ENCODE data around the gene CNTROB.
A peak's percentile ranks its signal among the peaks of the same experiment; 100 is the strongest.

The CNTROB gene

DNA sequence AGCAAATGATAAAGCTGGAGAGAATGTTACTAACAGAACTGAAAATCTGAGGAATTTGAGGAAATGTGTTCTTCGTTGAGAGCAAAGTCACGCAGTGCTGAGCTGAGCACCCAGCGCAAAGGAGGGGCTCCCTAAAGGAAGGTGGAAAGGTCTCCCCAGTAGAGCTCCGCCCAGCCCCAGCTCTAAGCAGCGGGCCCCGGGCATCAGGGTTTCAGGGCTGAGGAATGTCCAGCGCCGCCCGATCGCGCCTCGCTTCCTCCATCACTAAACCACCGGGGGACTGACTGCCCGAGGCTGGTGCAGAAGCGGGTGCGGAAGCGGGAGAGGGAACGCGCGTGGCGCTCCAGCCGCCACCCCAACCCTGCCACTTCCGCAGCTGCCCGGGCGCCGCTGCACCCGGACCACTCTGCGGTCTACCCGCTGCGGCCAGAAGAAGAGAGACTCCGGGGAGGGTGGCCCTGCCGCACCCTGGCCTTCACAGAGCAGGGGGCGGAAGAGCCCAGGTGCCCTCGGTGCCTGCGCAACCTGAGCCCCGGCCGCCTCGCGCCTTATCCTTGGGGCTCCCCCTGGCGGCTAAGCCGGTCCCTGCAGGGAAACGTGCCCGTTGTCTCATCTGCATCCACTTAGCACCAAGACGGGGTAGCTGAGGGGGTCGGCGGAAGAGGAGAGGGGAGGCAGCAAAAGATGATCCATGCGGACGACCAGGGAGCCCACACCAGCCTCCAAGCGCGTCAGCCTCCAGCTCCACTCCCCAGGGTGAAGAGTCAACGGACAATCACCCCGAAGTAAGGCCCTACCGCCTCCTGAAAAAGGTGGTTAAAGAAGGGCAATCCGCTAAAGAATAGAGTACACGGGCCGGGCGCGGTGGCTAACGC lies 58.0 kb downstream of the CNTROB start:
- peak; percentile 69 for DNase-seq (ENCODE audit: low read depth)

DNA sequence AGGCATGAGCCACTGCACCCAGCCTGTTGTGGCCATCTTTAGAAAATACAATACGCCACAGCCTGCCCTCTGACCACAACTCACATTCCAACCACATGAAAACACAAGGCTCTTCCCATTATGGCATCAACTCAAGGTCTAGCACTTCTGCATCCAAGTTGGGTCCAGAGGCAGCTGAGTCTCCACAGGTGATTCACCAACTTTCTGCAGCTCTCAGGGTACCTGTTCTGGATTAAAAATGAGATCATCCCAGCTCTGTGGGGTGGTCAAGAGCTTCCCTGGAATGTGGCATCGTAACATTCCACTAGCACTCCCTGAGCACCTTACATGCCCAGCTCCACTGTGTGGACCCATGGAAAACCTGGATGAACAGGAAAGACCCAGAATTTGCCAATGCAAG lies 60.5 kb downstream of the CNTROB start:
- peak; percentile 68 for DNase-seq (ENCODE audit: low read depth)

DNA sequence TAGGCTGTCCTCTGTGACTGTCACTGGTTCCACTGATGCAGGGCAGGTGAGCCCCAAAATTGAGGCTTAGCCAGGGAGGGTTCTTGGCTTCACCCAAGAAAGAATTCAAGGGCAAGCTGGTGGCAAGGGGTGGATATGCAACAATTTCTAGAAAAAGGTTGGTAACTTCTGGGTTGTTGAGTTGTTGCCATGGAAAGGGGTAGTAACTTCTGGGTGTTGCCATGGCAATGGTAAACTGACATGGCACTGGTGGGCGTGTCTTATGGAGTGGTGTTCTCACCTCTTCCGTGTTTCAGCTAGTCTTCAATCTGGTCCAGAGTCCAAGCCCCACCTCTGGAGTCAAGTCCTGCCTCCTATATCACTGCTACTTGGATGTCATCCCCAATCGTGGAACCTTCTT lies 60.9 kb downstream of the CNTROB start:
- DNase-seq (ENCODE audit: low read depth): no peak

DNA sequence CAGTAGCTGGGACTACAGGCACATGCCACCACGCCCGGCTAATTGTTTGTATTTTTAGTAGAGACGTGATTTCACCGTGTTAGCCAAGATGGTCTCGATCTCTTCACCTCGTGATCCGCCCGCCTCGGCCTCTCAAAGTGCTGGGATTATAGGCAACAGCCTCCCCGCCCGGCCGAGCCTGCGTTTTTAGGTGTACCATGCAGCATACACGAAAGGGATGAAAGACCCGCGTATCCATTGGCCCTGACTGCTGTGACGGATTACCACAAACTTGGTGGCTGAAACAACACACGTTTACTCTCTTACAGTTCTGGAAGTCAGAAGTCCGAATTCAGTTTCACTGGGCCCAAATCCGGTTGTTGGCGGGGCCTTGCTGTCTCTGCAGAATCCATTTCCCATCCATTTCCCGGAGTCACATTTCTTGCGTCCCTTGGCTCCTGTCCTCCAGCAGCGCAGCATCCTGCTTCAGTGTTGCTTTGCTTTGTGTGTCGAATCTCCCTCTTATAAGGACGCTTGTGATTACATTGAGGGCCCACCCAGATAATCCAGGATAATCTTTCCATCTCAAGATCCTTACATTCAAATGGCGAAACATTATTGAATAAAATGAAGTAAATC lies 62.1 kb downstream of the CNTROB start:
- no peak for DNase-seq (ENCODE audit: low read depth)

DNA sequence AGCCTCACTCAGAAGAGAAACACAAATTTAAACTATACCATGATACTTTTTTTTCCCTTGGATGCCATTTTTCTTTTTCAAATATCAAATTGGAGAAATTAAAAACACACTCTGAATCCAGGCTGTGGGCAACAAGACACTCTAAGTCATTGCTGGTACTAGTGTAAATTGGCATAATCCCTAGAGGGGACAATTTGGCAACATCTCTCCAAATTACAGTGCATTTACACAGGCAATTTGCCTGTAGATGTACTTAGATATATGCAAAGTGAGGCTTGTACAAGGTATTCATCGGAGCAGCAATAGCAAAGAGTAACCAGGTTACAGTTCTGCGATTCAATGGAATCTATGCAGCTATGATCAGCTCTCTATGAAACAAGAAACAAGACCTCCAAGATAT lies 63.7 kb downstream of the CNTROB start:
- DNase-seq (ENCODE audit: low read depth): no peak

DNA sequence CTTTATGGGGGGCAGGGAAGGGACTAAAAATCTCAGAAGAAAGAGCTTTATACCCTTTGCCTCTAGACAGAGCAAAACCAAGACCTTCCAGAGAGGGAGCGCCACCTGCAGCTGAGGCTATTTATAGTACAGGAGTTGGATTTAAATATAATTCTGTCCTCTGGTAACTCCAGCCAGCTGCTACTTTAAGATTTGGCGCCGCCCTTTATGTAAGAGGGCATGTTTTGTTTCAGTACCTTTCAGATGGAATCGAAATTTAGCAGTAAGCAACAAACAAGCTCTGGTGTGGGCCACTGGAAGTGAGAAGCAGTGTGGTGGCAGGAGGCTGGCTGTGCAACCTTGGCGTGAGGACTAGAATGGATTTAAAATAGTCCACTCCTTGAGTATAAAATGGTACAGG lies 65.2 kb downstream of the CNTROB start:
- DNase-seq (ENCODE audit: low read depth): peak; percentile 35

Data from EH (cell line).